ENCODE measurements around the gene EPB41L4B.
A peak's percentile ranks its signal among the peaks of the same experiment; 100 is the strongest.

Gene EPB41L4B

GRCh38 chr9:109246533-109246932, 74.3 kb downstream of the EPB41L4B start:
- Histone ChIP-seq H3K4me3 (no peak overlapping the region), H3K27ac (no peak overlapping the region)
- DNase-seq (ENCODE audit: low spot score) = no peak
- TF ChIP-seq CTCF (IDR thresholded peaks at IDR 0.05) = no peak

GRCh38 chr9:109245310-109245897, 75.5 kb downstream of the EPB41L4B start:
- no peak for TF ChIP-seq CTCF (IDR thresholded peaks at IDR 0.05)
- DNase-seq (ENCODE audit: low spot score) = no peak
- Histone ChIP-seq H3K27ac (no peak overlapping the region), H3K4me3 (no peak overlapping the region)

GRCh38 chr9:109244179-109245132, 76.4 kb downstream of the EPB41L4B start:
- DNase-seq (ENCODE audit: low spot score) = no peak
- H3K27ac ChIP-seq = no peak overlapping the region

GRCh38 chr9:109242741-109243140, 78.1 kb downstream of the EPB41L4B start:
- DNase-seq (ENCODE audit: low spot score) = no peak
- H3K27ac ChIP-seq = no peak overlapping the region
- TF ChIP-seq CTCF (IDR thresholded peaks at IDR 0.05) = no peak
- H3K4me3 ChIP-seq = no peak overlapping the region

More at GRCh38 chr9:109244179-109245132, 76.4 kb downstream of the EPB41L4B start:
- peak; percentile 85 for TF ChIP-seq CTCF (IDR thresholded peaks at IDR 0.05)
- no peak overlapping the region for H3K4me3 ChIP-seq

GRCh38 chr9:109242014-109242413, 78.8 kb downstream of the EPB41L4B start:
- no peak for DNase-seq (ENCODE audit: low spot score)
- no peak for TF ChIP-seq CTCF (IDR thresholded peaks at IDR 0.05)
- Histone ChIP-seq H3K4me3 (no peak overlapping the region), H3K27ac (no peak overlapping the region)

GRCh38 chr9:109241207-109241606, 79.7 kb downstream of the EPB41L4B start:
- no peak overlapping the region for H3K27ac ChIP-seq
- DNase-seq (ENCODE audit: low spot score) = no peak
- H3K4me3 ChIP-seq = no peak overlapping the region
- TF ChIP-seq CTCF (IDR thresholded peaks at IDR 0.05) = no peak
